ENCODE measurements around the gene BOC.

DNA sequence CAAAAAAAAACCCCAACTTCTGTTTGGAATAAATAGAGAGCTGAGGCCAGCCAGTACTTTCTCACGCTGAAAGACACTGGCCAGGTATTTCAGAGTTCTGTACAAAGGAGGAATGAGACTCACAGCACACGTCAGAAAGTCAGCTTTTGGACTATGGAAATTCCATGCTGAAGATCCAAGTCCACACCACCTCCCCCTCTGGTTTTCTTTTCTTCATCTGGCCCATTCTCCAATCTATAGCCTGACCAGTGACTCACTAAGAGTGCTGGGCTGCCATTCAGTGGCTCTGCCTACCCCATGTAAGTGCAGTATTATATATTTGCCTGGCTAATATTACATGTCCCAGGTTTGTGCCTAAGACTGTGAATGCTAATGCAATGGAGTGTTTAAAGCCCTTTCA lies 13.9 kb downstream of the BOC start:
- TF ChIP-seq POLR2AphosphoS5 (IDR thresholded peaks at IDR 0.05; ENCODE audit: low read depth, low read length): no peak
- TF ChIP-seq CTCF (IDR thresholded peaks at IDR 0.05; ENCODE audit: control extremely low read depth in 1 of 3, insufficient read depth in 1 of 3, low read depth in 1 of 3, low read length in 3 of 3): no peak
- no peak for TF ChIP-seq ASH2L (IDR thresholded peaks at IDR 0.05; ENCODE audit: low read length)
- TF ChIP-seq POLR2A (IDR thresholded peaks at IDR 0.05; ENCODE audit: control extremely low read depth in 1 of 2, low read depth in 2 of 2, low read length in 2 of 2): no peak
- TF ChIP-seq BACH1 (IDR thresholded peaks at IDR 0.05; ENCODE audit: low read length): no peak
